Measurements from ENCODE around the gene KCTD21. TPM values are rescaled to one million over a fixed set of nuclear protein-coding genes. Genes with fewer than 3 reads are reported as not detected.
A peak's percentile ranks its signal among the peaks of the same experiment; 100 is the strongest.

KCTD21 gene
- total and polyA plus RNA-seq, 7 donors, result 4.2 to 18.8 (median 7.4) TPM

DNA sequence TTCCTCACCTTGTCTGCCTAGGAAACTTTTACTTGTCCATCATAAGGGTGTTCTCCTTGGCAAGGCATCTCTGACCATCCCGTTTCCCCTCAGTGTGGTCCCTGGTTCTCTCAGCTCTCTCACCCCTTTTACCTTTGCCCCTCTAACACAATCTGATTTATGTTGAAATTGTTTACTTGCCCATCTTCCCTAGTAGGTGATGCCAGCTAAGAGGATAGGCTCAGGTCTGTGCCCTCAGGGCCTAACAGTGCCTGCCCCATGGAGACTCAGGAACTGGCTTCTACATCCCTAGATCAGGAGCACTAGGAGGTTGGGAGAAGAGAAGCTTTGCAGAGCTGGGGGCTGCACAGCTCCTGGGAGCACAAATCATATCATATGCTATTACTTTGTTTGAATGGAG, 27.9 kb downstream of the KCTD21 start:
- peak overlapping the region in 1 of 4 donors; percentile 75 for H3K27ac ChIP-seq

DNA sequence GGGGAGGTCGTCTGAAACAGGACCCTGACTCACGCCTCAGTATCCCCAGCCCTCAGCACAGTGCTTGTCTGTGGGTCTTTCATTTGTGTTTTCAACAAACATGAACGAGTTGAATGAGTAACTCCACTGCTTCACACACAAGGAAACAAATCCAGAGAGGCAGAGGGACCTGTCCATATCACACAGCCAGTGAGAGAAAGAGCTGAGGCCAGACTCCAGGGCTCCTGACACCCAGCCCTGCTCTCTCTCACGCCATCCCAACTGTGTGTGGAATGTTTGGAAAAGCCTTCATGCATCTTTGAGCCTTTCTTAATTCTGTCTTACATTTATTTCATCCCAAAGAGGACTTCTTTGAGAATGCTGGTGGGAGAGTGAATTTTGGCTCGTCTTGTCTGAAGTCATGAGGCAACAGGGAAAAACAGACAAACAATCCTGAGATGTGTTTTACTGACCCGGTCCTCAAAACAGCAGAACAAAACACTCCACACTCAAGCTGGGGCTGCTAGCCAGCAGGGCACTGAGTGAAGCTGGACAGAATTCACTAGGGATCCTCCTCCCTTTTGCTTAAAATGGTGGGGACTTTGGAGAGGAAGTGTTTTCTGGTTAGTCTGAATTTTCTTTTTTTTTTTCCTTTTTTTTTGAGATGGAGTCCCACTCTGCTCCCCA, 29.3 kb downstream of the KCTD21 start:
- peak in 2 of 4 donors; percentile 35 to 40 for TF ChIP-seq POLR2AphosphoS5 (IDR thresholded peaks at IDR 0.05)
- TF ChIP-seq, protein P1, sequence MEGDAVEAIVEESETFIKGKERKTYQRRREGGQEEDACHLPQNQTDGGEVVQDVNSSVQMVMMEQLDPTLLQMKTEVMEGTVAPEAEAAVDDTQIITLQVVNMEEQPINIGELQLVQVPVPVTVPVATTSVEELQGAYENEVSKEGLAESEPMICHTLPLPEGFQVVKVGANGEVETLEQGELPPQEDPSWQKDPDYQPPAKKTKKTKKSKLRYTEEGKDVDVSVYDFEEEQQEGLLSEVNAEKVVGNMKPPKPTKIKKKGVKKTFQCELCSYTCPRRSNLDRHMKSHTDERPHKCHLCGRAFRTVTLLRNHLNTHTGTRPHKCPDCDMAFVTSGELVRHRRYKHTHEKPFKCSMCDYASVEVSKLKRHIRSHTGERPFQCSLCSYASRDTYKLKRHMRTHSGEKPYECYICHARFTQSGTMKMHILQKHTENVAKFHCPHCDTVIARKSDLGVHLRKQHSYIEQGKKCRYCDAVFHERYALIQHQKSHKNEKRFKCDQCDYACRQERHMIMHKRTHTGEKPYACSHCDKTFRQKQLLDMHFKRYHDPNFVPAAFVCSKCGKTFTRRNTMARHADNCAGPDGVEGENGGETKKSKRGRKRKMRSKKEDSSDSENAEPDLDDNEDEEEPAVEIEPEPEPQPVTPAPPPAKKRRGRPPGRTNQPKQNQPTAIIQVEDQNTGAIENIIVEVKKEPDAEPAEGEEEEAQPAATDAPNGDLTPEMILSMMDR (IDR thresholded peaks at IDR 0.05), result no peak
- TF ChIP-seq EP300 (IDR thresholded peaks at IDR 0.05), result no peak
- H3K4me1 ChIP-seq, result peaks cover 0 to 63% (median 49%) of the 10 kb centered on the region in 4 donors
- H3K9me3 ChIP-seq, result no peaks in the 10 kb centered on the region
- no peak overlapping the region for H3K4me3 ChIP-seq
- H3K27ac ChIP-seq, result peak overlapping the region; percentile 22 to 75 (median 44)
- no peaks in the 10 kb centered on the region for H3K27me3 ChIP-seq
- no peaks in the 10 kb centered on the region for H3K36me3 ChIP-seq
- DNase-seq, result peak; percentile 82
- WGBS, 2 donors, result 66 to 80% methylated on average over 6 of the region's 6 CpGs
- intact Hi-C loops (cut with DNase I), result no loop called here

More for the DNA sequence above, 27.9 kb downstream of the KCTD21 start:
- Histone ChIP-seq H3K36me3 (no peaks in the 10 kb centered on the region), H3K9me3 (no peaks in the 10 kb centered on the region), H3K4me3 (no peak overlapping the region), H3K27me3 (no peaks in the 10 kb centered on the region), H3K4me1 (peaks cover 0 to 68% (median 53%) of the 10 kb centered on the region in 4 donors)
- 92 to 95% methylated on average over 1 of the region's 1 CpG for WGBS, 2 donors
- TF ChIP-seq, protein P1 (IDR thresholded peaks at IDR 0.05), result no peak
- TF ChIP-seq EP300 (IDR thresholded peaks at IDR 0.05) (no peak), POLR2AphosphoS5 (IDR thresholded peaks at IDR 0.05) (no peak), POLR2A (IDR thresholded peaks at IDR 0.05) (no peak)
- intact Hi-C loops (cut with DNase I), result loop anchor here (10.0 kb wide), 1 partner anchor 154 kb away; no protein-coding TSS in a partner anchor
- DNase-seq, result no peak

DNA sequence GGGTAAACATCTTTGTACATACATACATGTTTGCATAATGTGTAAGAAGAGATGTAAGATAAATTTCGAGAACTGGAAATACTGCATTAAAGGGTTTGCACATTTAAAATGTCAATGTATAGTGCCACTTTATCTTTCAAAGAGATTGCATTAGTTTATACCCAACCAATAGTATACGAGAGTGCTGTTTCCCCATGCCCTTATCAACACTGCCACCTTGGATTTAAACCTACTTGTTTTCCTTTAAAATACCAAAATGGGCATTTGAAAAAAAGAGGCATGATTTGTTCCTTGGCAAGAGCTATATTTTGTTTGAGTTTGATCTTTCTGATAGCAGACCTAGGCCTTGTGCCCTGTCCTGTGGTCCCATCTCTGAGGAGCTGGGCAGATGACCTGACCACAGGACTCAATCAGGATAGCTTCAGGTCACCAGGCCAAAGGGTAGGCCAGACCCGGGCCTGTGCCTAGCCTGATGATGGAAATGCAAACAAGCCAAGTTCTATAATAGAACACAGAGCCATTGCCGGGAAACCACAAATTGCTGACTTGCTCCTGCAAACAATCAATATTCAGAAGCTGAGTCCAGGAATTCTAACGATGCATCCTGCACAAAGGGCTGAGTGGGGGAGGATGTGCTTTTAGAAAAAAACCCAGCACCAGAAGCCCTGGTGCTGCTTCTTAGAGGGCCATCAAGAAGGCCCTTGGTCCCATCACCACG, 32.1 kb downstream of the KCTD21 start:
- H3K27ac ChIP-seq, result peak overlapping the region in 1 of 4 donors; percentile 15
- no peaks in the 10 kb centered on the region for H3K27me3 ChIP-seq
- no peak for DNase-seq
- H3K4me1 ChIP-seq, result peaks cover 0 to 43% (median 23%) of the 10 kb centered on the region in 4 donors
- intact Hi-C loops (cut with DNase I), result no loop called here
- H3K36me3 ChIP-seq, result no peaks in the 10 kb centered on the region
- 60 to 66% methylated on average over 6 of the region's 6 CpGs for WGBS, 2 donors
- H3K4me3 ChIP-seq, result no peak overlapping the region
- H3K9me3 ChIP-seq, result no peaks in the 10 kb centered on the region
- TF ChIP-seq EP300 (IDR thresholded peaks at IDR 0.05), result no peak
- no peak for TF ChIP-seq POLR2A (IDR thresholded peaks at IDR 0.05)
- TF ChIP-seq POLR2AphosphoS5 (IDR thresholded peaks at IDR 0.05), result no peak
- TF ChIP-seq, protein P1 (IDR thresholded peaks at IDR 0.05), result no peak

DNA sequence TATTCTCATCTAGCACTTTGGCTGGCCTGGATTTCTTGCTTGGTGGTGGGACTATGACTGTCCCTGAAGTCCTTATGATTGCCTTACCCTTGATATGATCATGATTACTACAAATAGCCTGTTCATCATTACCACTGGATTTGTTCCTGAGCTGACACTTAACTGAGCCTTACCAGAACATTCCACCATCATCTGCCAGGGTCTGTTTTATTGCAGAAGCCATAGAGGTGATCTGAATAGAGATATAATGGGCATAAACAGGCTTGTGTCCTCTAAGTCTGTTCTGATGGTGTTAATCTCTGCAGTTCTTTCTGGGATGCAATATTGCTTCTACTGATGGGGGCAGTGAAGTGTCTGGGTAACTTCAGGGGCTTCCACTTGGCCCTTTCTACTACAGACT, 36.6 kb downstream of the KCTD21 start:
- TF ChIP-seq, protein P1 (IDR thresholded peaks at IDR 0.05), result no peak
- TF ChIP-seq POLR2AphosphoS5 (IDR thresholded peaks at IDR 0.05), result peak in 1 of 4 donors; percentile 7
- H3K9me3 ChIP-seq, result no peaks in the 10 kb centered on the region
- intact Hi-C loops (cut with DNase I), result no loop called here
- H3K36me3 ChIP-seq, result no peaks in the 10 kb centered on the region
- no peak overlapping the region for H3K27ac ChIP-seq
- peaks cover 0 to 21% (median 8%) of the 10 kb centered on the region in 4 donors for H3K4me1 ChIP-seq
- no peaks in the 10 kb centered on the region for H3K27me3 ChIP-seq
- DNase-seq, result no peak
- no peak overlapping the region for H3K4me3 ChIP-seq
